IMR-90 (cell line): ENCODE measurements around the gene ZDHHC14.

Source experiments
- CEBPB ChIP-seq: IDR thresholded peaks from 2 replicates; pipeline ENCODE4 v1.6.1; 2012; ENCODE audit warnings: low read depth, low read length, improper control_type of control experiment
- TF ChIP-seq, protein P1 (sequence below): conservative IDR thresholded peaks from 2 replicates; pipeline ENCODE4 v1.5.1; 2012; ENCODE audit warnings: mild to moderate bottlenecking, low read depth, low read length, improper control_type of control experiment

- TF ChIP-seq, protein P1, sequence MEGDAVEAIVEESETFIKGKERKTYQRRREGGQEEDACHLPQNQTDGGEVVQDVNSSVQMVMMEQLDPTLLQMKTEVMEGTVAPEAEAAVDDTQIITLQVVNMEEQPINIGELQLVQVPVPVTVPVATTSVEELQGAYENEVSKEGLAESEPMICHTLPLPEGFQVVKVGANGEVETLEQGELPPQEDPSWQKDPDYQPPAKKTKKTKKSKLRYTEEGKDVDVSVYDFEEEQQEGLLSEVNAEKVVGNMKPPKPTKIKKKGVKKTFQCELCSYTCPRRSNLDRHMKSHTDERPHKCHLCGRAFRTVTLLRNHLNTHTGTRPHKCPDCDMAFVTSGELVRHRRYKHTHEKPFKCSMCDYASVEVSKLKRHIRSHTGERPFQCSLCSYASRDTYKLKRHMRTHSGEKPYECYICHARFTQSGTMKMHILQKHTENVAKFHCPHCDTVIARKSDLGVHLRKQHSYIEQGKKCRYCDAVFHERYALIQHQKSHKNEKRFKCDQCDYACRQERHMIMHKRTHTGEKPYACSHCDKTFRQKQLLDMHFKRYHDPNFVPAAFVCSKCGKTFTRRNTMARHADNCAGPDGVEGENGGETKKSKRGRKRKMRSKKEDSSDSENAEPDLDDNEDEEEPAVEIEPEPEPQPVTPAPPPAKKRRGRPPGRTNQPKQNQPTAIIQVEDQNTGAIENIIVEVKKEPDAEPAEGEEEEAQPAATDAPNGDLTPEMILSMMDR: no peak
- no peak for TF ChIP-seq CEBPB
These were observed 39.5 kb downstream of the ZDHHC14 start for GRCh38 chr6:157420497-157420896.
